HEK293 (cell line): ENCODE measurements around the gene FAM217B.
A peak's percentile ranks its signal among the peaks of the same experiment; 100 is the strongest.

Experiments
- CTCF ChIA-PET: fragments of 350-600 bp; formaldehyde crosslinking; extraction: SDS; loops from one replicate; lab custom pipeline; 2021; ENCODE audit warnings: antibody characterized with exemption; lab: Yijun Ruan, JAX
- POLR2A ChIA-PET: fragments of 300-600 bp; formaldehyde crosslinking; extraction: SDS; loops from one replicate; lab custom pipeline; 2020; ENCODE audit warnings: antibody characterized with exemption, inconsistent platforms; lab: Yijun Ruan, JAX
- H3K27ac ChIP-seq: fragments of 200-500 bp; sonication (Bioruptor generic); 2 replicates; pipeline ENCODE4 v1.5.1; 2014; ENCODE audit warnings: low read depth, low read length, control low read depth, inconsistent platforms; ENCODE audit errors: extremely low read depth
- H3K36me3 ChIP-seq, 2 experiments: fragments of 200-500 bp in 1 of 2; sonication (Bioruptor generic) in 1 of 2; 1 replicate in 1 of 2; 2 replicates in 1 of 2; pipeline ENCODE4 v1.5.1; 2014 to 2017; ENCODE audit warnings: inconsistent platforms in 2 of 2, low read length in 2 of 2; ENCODE audit not compliant: control insufficient read depth in 2 of 2, insufficient read depth in 1 of 2
- H3K4me1 ChIP-seq: fragments of 200-500 bp; sonication (Bioruptor generic); 2 replicates; pipeline ENCODE4 v1.5.1; 2014; ENCODE audit warnings: mild to moderate bottlenecking, low read length, inconsistent platforms; ENCODE audit not compliant: control insufficient read depth, insufficient read depth
- H3K4me3 ChIP-seq: 2 replicates; pipeline ENCODE4 v1.5.1; 2011; ENCODE audit warnings: low read depth, mild to moderate bottlenecking, control low read depth, low read length, moderate library complexity
- H3K9me3 ChIP-seq: fragments of 200-500 bp; sonication (Bioruptor generic); 2 replicates; pipeline ENCODE4 v1.5.1; 2014; ENCODE audit warnings: low read depth, low read length, inconsistent platforms; ENCODE audit not compliant: control insufficient read depth, insufficient read depth
- HOXC10 ChIP-seq: sonication (generic); formaldehyde crosslinking; IDR thresholded peaks from 2 replicates; pipeline ENCODE4 v1.8.1; 2023; ENCODE audit warnings: mild to moderate bottlenecking, missing genetic modification reagents
- OSR2 ChIP-seq: fragments of 450-650 bp; formaldehyde crosslinking; IDR thresholded peaks from 2 replicates; pipeline ENCODE4 v1.5.1; 2016; ENCODE audit warnings: missing biosample characterization, missing genetic modification characterization
- PRDM2 ChIP-seq: fragments of 450-650 bp; formaldehyde crosslinking; IDR thresholded peaks from 2 replicates; pipeline ENCODE4 v1.5.1; 2016; ENCODE audit warnings: missing biosample characterization, missing genetic modification characterization, borderline replicate concordance
- SCRT1 ChIP-seq: fragments of 450-650 bp; formaldehyde crosslinking; IDR thresholded peaks from 2 replicates; pipeline ENCODE4 v1.5.1; 2016; ENCODE audit warnings: missing biosample characterization, missing genetic modification characterization, borderline replicate concordance
- SCRT2 ChIP-seq: fragments of 450-650 bp; formaldehyde crosslinking; IDR thresholded peaks from 2 replicates; pipeline ENCODE4 v1.5.1; 2016; ENCODE audit warnings: missing biosample characterization, missing genetic modification characterization
- SP2 ChIP-seq: fragments of 450-650 bp; formaldehyde crosslinking; IDR thresholded peaks from 2 replicates; pipeline ENCODE4 v1.5.1; 2016; ENCODE audit warnings: missing biosample characterization, missing genetic modification characterization
- SP7 ChIP-seq: fragments of 450-650 bp; formaldehyde crosslinking; IDR thresholded peaks from 2 replicates; pipeline ENCODE4 v1.5.1; 2016; ENCODE audit warnings: missing biosample characterization, missing genetic modification characterization
- WT1 ChIP-seq: fragments of 450-650 bp; formaldehyde crosslinking; IDR thresholded peaks from 2 replicates; pipeline ENCODE4 v1.5.1; 2016; ENCODE audit warnings: missing biosample characterization, missing genetic modification characterization
- ZBTB21 ChIP-seq: fragments of 450-650 bp; formaldehyde crosslinking; IDR thresholded peaks from 2 replicates; pipeline ENCODE4 v1.5.1; 2017; ENCODE audit warnings: missing biosample characterization, missing genetic modification characterization
- ZBTB7A ChIP-seq: fragments of 450-650 bp; formaldehyde crosslinking; IDR thresholded peaks from 2 replicates; pipeline ENCODE4 v1.5.1; 2016; ENCODE audit warnings: low read depth, missing biosample characterization, missing genetic modification characterization
- ZBTB8A ChIP-seq: fragments of 450-650 bp; formaldehyde crosslinking; IDR thresholded peaks from 2 replicates; pipeline ENCODE4 v1.5.1; 2016; ENCODE audit warnings: missing biosample characterization, missing genetic modification characterization
- ZNF155 ChIP-seq: fragments of 450-650 bp; formaldehyde crosslinking; IDR thresholded peaks from 2 replicates; pipeline ENCODE4 v1.5.1; 2016; ENCODE audit warnings: missing biosample characterization, missing genetic modification characterization
- ZNF184 ChIP-seq: fragments of 450-650 bp; IDR thresholded peaks from 2 replicates; pipeline ENCODE4 v1.5.1; 2018; ENCODE audit warnings: missing biosample characterization, mild to moderate bottlenecking, missing genetic modification characterization
- ZNF24 ChIP-seq: fragments of 450-650 bp; formaldehyde crosslinking; IDR thresholded peaks from 2 replicates; pipeline ENCODE4 v1.5.1; 2016; ENCODE audit warnings: missing biosample characterization, missing genetic modification characterization
- ZNF501 ChIP-seq: fragments of 450-650 bp; formaldehyde crosslinking; IDR thresholded peaks from 2 replicates; pipeline ENCODE4 v1.5.1; 2016; ENCODE audit warnings: missing biosample characterization, missing genetic modification characterization
- ZNF510 ChIP-seq: fragments of 450-650 bp; formaldehyde crosslinking; IDR thresholded peaks from 2 replicates; pipeline ENCODE4 v1.5.1; 2018; ENCODE audit warnings: mild to moderate bottlenecking, missing genetic modification characterization, missing biosample characterization; ENCODE audit not compliant: insufficient replicate concordance
- ZNF654 ChIP-seq: fragments of 450-650 bp; formaldehyde crosslinking; IDR thresholded peaks from 2 replicates; pipeline ENCODE4 v1.5.1; 2016; ENCODE audit warnings: low read depth, missing biosample characterization, missing genetic modification characterization
- ZNF660 ChIP-seq: fragments of 450-650 bp; IDR thresholded peaks from 2 replicates; pipeline ENCODE4 v1.5.1; 2018; ENCODE audit warnings: missing biosample characterization, mild to moderate bottlenecking, missing genetic modification characterization
- ZNF670 ChIP-seq: fragments of 450-650 bp; formaldehyde crosslinking; IDR thresholded peaks from 2 replicates; pipeline ENCODE4 v1.5.1; 2016; ENCODE audit warnings: missing biosample characterization, missing genetic modification characterization, low read depth
- ZNF76 ChIP-seq: fragments of 450-650 bp; formaldehyde crosslinking; IDR thresholded peaks from 2 replicates; pipeline ENCODE4; 2016; ENCODE audit warnings: low read depth, missing biosample characterization, missing genetic modification characterization, borderline replicate concordance
- TF ChIP-seq, protein P1 (sequence below): fragments of 450-650 bp; formaldehyde crosslinking; IDR thresholded peaks from 2 replicates; pipeline ENCODE4 v1.5.1; 2016; ENCODE audit warnings: missing biosample characterization, missing genetic modification characterization
- TF ChIP-seq, protein P2 (sequence below): fragments of 450-650 bp; formaldehyde crosslinking; IDR thresholded peaks from 2 replicates; pipeline ENCODE4 v1.5.1; 2017; ENCODE audit warnings: missing biosample characterization, missing genetic modification characterization

FAM217B gene

GRCh38 chr20:59948828-59949720 is 8.9 kb downstream of the FAM217B start:
- Histone ChIP-seq H3K4me1 (0 out of 2 replicates have a peak, but pooled peaks cover 7% of the 10 kb centered on the region), H3K4me3 (no peak overlapping the region), H3K27ac (no peak overlapping the region), H3K36me3 (peaks cover under 1 to 14% of the 10 kb centered on the region in 2 experiments), H3K9me3 (no peaks in the 10 kb centered on the region)
- no peak for TF ChIP-seq ZNF155 (tag by site-specific recombination)
- TF ChIP-seq ZNF660 (tag by site-specific recombination): no peak
- no peak for TF ChIP-seq ZNF510
- TF ChIP-seq, protein P1, sequence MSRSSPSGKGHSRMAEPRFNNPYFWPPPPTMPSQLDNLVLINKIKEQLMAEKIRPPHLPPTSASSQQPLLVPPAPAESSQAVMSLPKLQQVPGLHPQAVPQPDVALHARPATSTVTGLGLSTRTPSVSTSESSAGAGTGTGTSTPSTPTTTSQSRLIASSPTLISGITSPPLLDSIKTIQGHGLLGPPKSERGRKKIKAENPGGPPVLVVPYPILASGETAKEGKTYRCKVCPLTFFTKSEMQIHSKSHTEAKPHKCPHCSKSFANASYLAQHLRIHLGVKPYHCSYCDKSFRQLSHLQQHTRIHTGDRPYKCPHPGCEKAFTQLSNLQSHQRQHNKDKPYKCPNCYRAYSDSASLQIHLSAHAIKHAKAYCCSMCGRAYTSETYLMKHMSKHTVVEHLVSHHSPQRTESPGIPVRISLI (tag by site-specific recombination): peak; percentile 64; the same call in 1 of the 2 replicates
- no peak for TF ChIP-seq SP7 (tag by site-specific recombination)
- peak; percentile 81 for TF ChIP-seq ZNF654 (tag by site-specific recombination)
- no peak for TF ChIP-seq ZNF670
- CTCF ChIA-PET: interaction anchor here (0.6 to 2.4 kb wide), 15 partner anchors 9 to 1990 kb away, joined by 3 to 8 read pairs (median 3); partner anchors contain the start of genes FAM217B, PPP1R3D and SYCP2
- POLR2A ChIA-PET: interaction anchor here (0.7 to 2.7 kb wide), 2 partner anchors 8 to 14 kb away, joined by 3 to 6 read pairs; partner anchors contain the start of genes FAM217B and PPP1R3D

GRCh38 chr20:59949911-59950310 is 9.7 kb downstream of the FAM217B start:
- Histone ChIP-seq H3K36me3 (peaks cover 0 to 6% of the 10 kb centered on the region in 2 experiments; a peak in 2 of 3 replicates), H3K27ac (no peak overlapping the region), H3K4me1 (0 out of 2 replicates have a peak, but pooled peaks cover 7% of the 10 kb centered on the region), H3K9me3 (no peaks in the 10 kb centered on the region), H3K4me3 (no peak overlapping the region)
- POLR2A ChIA-PET: interaction anchor here (2.7 kb wide), 1 partner anchor 9 kb away, joined by 6 read pairs; the partner anchor contains the start of genes FAM217B and PPP1R3D
- CTCF ChIA-PET: interaction anchor here (1.0 to 3.0 kb wide), 5 partner anchors 10 to 313 kb away, joined by 3 to 12 read pairs (median 7); partner anchors contain the start of genes FAM217B, PPP1R3D and SYCP2
- TF ChIP-seq ZNF501: no peak
- TF ChIP-seq ZBTB8A: 0 out of 2 replicates have a peak, but pooled peaks have one; percentile 20
- peak; percentile 70 for TF ChIP-seq WT1 (tag by site-specific recombination)
- no peak for TF ChIP-seq ZNF76
- TF ChIP-seq, protein P2, sequence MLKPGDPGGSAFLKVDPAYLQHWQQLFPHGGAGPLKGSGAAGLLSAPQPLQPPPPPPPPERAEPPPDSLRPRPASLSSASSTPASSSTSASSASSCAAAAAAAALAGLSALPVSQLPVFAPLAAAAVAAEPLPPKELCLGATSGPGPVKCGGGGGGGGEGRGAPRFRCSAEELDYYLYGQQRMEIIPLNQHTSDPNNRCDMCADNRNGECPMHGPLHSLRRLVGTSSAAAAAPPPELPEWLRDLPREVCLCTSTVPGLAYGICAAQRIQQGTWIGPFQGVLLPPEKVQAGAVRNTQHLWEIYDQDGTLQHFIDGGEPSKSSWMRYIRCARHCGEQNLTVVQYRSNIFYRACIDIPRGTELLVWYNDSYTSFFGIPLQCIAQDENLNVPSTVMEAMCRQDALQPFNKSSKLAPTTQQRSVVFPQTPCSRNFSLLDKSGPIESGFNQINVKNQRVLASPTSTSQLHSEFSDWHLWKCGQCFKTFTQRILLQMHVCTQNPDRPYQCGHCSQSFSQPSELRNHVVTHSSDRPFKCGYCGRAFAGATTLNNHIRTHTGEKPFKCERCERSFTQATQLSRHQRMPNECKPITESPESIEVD (tag by site-specific recombination): peak; percentile 63
- TF ChIP-seq ZNF24 (tag by site-specific recombination): no peak
- TF ChIP-seq SCRT2 (tag by site-specific recombination): peak; percentile 51
- peak; percentile 43; the same call in 1 of the 2 replicates for TF ChIP-seq SCRT1 (tag by site-specific recombination)
- no peak for TF ChIP-seq OSR2 (tag by site-specific recombination)
- no peak for TF ChIP-seq ZNF184 (tag by site-specific recombination)
- TF ChIP-seq, all 188 proteins: peak for 5

- Histone ChIP-seq H3K4me1 (peaks cover 3% of the 10 kb centered on the region; the same call in 1 of the 2 replicates), H3K36me3 (no peaks in the 10 kb centered on the region; a peak in 1 of 3 replicates), H3K27ac (no peak overlapping the region), H3K9me3 (no peaks in the 10 kb centered on the region), H3K4me3 (no peak overlapping the region)
- ChIA-PET CTCF (interaction anchor here (0.5 to 3.0 kb wide), 11 partner anchors 9 to 1925 kb away, joined by 3 to 12 read pairs (median 4); no protein-coding TSS in a partner anchor), POLR2A (interaction anchor here (1.1 kb wide), 2 partner anchors 14 to 15 kb away, joined by 3 to 4 read pairs; partner anchors contain the start of gene FAM217B)
- TF ChIP-seq ZBTB21 (tag by site-specific recombination) (no peak), ZBTB7A (no peak), SP2 (tag by site-specific recombination) (no peak), HOXC10 (CRISPR knock-in tag) (no peak), ZNF654 (tag by site-specific recombination) (no peak), PRDM2 (tag by site-specific recombination) (no peak)
These were observed 14.5 kb downstream of the FAM217B start for GRCh38 chr20:59954718-59955117.
